Common myeloid progenitor, CD34-positive (primary cell): Measurements from ENCODE around the gene SOWAHD.

Experiments used
- CTCF ChIA-PET: fragments of 350-600 bp; sonication (Branson Sonifier 250); formaldehyde crosslinking; loops from one replicate; lab custom pipeline; 2021; ENCODE audit warnings: antibody characterized with exemption; lab: Charles Lee
- POLR2A ChIA-PET: fragments of 350-600 bp; sonication (Branson Sonifier 250); formaldehyde crosslinking; loops from one replicate; lab custom pipeline; 2021; ENCODE audit warnings: antibody characterized with exemption; lab: Charles Lee
- DNase-seq, 3 donors: peaks; one replicate each; pipeline versions ENCODE4 v3.0.0 to v3.0.0-alpha.2; 2013
- H3K27ac ChIP-seq, 2 experiments: 1 replicate in 1 of 2; 2 replicates in 1 of 2; pipeline ENCODE4 v1.7.0; 2013; ENCODE audit warnings: inconsistent platforms in 2 of 2, low read length in 2 of 2, mild to moderate bottlenecking in 2 of 2, low read depth in 1 of 2, moderate library complexity in 1 of 2; ENCODE audit not compliant: severe bottlenecking in 2 of 2, insufficient read depth in 1 of 2, poor library complexity in 1 of 2
- H3K27me3 ChIP-seq, 5 experiments: replicated peaks in 2 of 5; 1 replicate in 3 of 5; 2 replicates in 2 of 5; pipeline versions ENCODE4 v1.6.1 to v1.7.0; 2013; ENCODE audit warnings: low read length in 4 of 5, mild to moderate bottlenecking in 2 of 5, moderate library complexity in 2 of 5, inconsistent platforms in 1 of 5; ENCODE audit not compliant: insufficient read depth in 5 of 5, control insufficient read depth in 4 of 5
- H3K36me3 ChIP-seq, 4 experiments: 1 replicate in 2 of 4; 2 replicates in 2 of 4; pipeline versions ENCODE4 v1.6.1 to v1.7.0; 2013; ENCODE audit warnings: low read length in 3 of 4, control low read depth in 1 of 4, mild to moderate bottlenecking in 1 of 4; ENCODE audit not compliant: control insufficient read depth in 4 of 4, insufficient read depth in 4 of 4
- H3K4me1 ChIP-seq, 4 experiments: 1 replicate in 3 of 4; 2 replicates in 1 of 4; pipeline versions ENCODE4 v1.6.1 to v1.7.1; 2013; ENCODE audit warnings: low read length in 3 of 4, mild to moderate bottlenecking in 3 of 4, control low read depth in 1 of 4, inconsistent platforms in 1 of 4, moderate library complexity in 1 of 4; ENCODE audit not compliant: control insufficient read depth in 4 of 4, insufficient read depth in 4 of 4; ENCODE audit errors: control extremely low read depth in 1 of 4
- H3K4me3 ChIP-seq, 7 experiments: 1 replicate in 4 of 7; 2 replicates in 3 of 7; pipeline versions ENCODE4 v1.5.1 to v1.7.0; 2013; ENCODE audit warnings: mild to moderate bottlenecking in 7 of 7, low read length in 6 of 7, moderate library complexity in 6 of 7, inconsistent platforms in 2 of 7, low read depth in 2 of 7, control low read depth in 1 of 7; ENCODE audit not compliant: insufficient read depth in 4 of 7, control insufficient read depth in 1 of 7; ENCODE audit errors: extremely low read depth in 1 of 7
- H3K9me3 ChIP-seq, 5 experiments: 1 replicate in 4 of 5; 2 replicates in 1 of 5; pipeline versions ENCODE4 v1.6.1 to v1.7.1; 2013; ENCODE audit warnings: low read length in 4 of 5, mild to moderate bottlenecking in 2 of 5, inconsistent platforms in 1 of 5, low read depth in 1 of 5, moderate library complexity in 1 of 5; ENCODE audit not compliant: control insufficient read depth in 4 of 5, insufficient read depth in 2 of 5; ENCODE audit errors: control extremely low read depth in 1 of 5
- WGBS: methylation state at CpG from one replicate; pipeline ENCODE4 v1.1.5; 2013; ENCODE audit not compliant: insufficient coverage; 5-methylcytosine and 5-hydroxymethylcytosine counted together

Gene SOWAHD

DNA sequence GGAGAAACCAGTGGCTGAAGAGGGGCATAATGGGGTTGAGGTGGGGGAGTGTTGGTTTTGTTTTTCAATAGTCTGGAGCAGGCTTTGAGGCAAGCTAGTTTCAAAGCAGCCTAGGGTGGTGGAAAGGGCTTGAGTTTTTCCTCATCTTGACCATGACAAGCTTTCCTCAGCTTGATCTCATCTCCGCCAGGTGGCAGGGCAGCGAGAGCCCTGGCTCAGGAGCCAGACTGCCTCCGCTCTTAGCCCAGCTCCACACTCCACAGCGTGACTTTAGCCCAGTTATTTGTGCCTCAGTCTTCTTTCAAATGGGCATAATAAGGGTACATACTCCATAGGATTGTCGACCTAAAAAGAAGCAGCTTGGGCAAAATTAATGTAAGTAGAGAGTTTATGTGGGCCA lies 29.9 kb upstream of the SOWAHD start:
- DNase-seq = no peak
- ChIA-PET CTCF (interaction anchor here (0.6 to 2.5 kb wide), 7 partner anchors 15 to 104 kb away, joined by 3 to 12 read pairs (median 3); no protein-coding TSS in a partner anchor), POLR2A (no interaction called here)
- Histone ChIP-seq H3K4me3 (no peak overlapping the region), H3K4me1 (peaks cover 0 to 4% (median 0%) of the 10 kb centered on the region in 4 experiments), H3K36me3 (no peaks in the 10 kb centered on the region), H3K27ac (no peak overlapping the region), H3K27me3 (no peaks in the 10 kb centered on the region), H3K9me3 (no peaks in the 10 kb centered on the region)
- WGBS = 67% methylated on average over 1 of the region's 5 CpGs

DNA sequence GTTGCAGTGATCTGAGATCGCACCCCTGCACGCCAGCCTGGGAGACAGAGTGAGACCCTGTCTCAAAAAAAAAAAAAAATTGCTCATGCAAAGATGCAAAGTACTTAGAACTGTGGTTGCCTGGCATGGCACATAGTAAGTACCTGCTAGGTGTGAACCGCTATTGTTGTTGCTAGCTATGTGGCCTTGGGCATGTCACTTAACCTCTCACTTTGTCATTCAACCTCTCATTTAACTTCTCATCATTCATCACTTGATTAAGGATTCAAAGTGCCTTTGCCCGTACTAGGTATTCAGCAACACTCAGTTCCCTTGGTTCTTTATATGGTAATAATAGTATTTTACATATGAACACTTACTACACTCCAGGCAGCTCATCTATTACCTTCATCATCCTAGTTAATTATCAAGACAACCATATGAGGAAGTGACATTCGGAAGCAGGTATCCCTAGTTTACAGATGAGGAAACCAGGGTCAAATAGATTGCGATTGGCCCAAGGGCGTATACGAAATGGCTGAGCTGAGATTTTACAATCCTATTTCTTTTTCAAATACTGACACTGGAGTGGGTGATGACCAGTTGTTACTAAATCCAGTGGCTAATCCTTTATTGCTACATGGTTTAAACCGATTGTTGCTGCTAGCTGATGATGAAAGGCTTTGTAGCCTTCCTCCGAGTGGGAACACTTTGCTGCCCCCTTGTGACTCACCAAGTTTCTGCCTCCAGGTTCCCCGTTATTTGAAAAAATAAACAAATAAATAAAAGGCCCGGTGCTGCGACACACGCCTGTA lies 28.8 kb upstream of the SOWAHD start:
- WGBS = 40% methylated on average over 9 of the region's 14 CpGs
- H3K9me3 ChIP-seq = no peaks in the 10 kb centered on the region
- CTCF ChIA-PET = interaction anchor here (0.7 to 2.5 kb wide), 17 partner anchors 15 to 217 kb away, joined by 3 to 12 read pairs (median 5); partner anchors contain the start of genes SEPTIN6 and SOWAHD
- H3K36me3 ChIP-seq = no peaks in the 10 kb centered on the region
- peaks cover 0 to 5% (median 1%) of the 10 kb centered on the region in 4 experiments for H3K4me1 ChIP-seq
- POLR2A ChIA-PET = interaction anchor here (0.9 kb wide), 1 partner anchor 156 kb away, joined by 3 read pairs; no protein-coding TSS in a partner anchor
- DNase-seq = peak; percentile 59 to 82 (median 76)
- no peaks in the 10 kb centered on the region for H3K27me3 ChIP-seq
- H3K4me3 ChIP-seq = peak overlapping the region in 1 of 7 experiments; percentile 16
- no peak overlapping the region for H3K27ac ChIP-seq

DNA sequence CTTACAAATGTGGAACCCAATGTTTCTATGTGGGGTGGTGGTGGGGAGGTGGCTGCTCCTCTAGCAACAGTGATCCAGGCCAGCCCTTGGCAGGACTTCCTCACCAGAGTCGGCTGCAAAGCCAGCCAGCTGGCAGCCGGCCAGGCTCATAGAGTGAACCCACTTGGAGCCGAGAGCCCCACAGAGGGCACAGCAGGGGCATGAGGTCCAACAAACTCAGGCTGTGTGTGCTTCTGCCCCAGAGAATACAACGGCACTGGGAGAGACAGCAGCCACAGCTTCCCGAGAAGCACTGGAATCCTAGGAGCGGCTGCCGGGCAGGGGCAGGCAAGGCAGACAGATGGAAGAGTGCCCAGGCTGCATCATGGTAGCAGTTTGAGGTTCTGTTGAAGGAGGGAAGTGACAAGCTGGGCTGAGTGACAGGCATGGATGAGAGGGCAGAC lies 23.5 kb upstream of the SOWAHD start:
- H3K4me3 ChIP-seq = peak overlapping the region in 1 of 7 experiments; percentile 33
- CTCF ChIA-PET = interaction anchor here (0.7 to 3.4 kb wide), 5 partner anchors 9 to 243 kb away, joined by 3 to 12 read pairs (median 3); no protein-coding TSS in a partner anchor
- no peaks in the 10 kb centered on the region for H3K36me3 ChIP-seq
- peaks cover 0 to 10% (median 3%) of the 10 kb centered on the region in 4 experiments for H3K4me1 ChIP-seq
- 25% methylated on average over 7 of the region's 7 CpGs for WGBS
- no peak overlapping the region for H3K27ac ChIP-seq
- POLR2A ChIA-PET = interaction anchor here (0.6 kb wide), 1 partner anchor 153 kb away, joined by 3 read pairs; no protein-coding TSS in a partner anchor
- peak; percentile 32 to 77 (median 74) for DNase-seq
- H3K9me3 ChIP-seq = no peaks in the 10 kb centered on the region
- no peaks in the 10 kb centered on the region for H3K27me3 ChIP-seq

DNA sequence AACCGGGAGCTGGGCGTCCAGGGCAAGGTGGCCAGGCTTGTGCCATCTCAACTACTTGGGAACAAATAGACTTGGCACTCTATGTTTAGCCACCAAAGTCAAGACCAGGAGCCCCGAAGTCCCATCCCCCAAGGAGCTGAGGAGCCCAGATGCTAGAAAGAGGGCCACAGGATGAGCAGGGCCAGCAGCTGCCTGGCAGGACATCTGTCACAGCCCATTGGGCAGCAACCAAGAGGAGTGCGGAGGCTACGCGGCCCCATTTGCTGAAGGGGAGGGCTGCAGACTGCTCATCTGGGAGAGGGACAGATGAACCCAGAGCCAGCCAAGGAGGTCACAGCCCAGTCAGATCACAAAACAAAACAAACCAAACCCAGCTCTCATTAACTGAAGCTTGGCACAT lies 22.9 kb upstream of the SOWAHD start:
- Histone ChIP-seq H3K27ac (no peak overlapping the region), H3K4me3 (no peak overlapping the region), H3K27me3 (no peaks in the 10 kb centered on the region), H3K4me1 (peaks cover 0 to 10% (median 3%) of the 10 kb centered on the region in 4 experiments), H3K9me3 (no peaks in the 10 kb centered on the region), H3K36me3 (no peaks in the 10 kb centered on the region)
- DNase-seq = no peak
- CTCF ChIA-PET = interaction anchor here (0.6 to 3.4 kb wide), 4 partner anchors 9 to 244 kb away, joined by 3 to 12 read pairs (median 4); no protein-coding TSS in a partner anchor
- POLR2A ChIA-PET = no interaction called here
- 92% methylated on average over 6 of the region's 6 CpGs for WGBS

DNA sequence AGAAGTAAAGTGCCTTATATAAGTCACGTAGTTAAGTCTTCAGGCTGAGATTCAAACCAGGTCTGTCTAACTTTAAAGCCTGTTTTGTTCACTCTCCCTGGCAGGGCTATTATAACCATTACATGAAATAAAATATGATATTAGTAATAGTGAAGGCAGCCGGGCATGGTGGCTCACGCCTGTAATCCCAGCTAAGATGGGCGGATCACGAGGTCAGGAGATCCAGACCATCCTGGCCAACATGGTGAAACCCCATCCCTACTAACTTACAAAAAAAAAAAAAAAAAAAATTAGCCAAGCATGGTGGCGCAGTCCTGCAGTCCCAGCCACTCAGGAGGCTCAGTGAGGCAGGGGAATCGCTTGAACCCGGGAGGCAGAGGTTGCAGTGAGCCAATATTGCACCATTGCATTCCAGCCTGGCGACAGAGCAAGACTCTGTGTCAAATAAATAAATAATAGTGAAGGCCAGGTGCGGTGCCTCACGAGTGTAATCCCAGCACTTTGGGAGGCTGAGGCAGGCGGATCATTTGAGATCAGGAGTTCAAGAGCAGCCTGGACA lies 22.1 kb upstream of the SOWAHD start:
- no peaks in the 10 kb centered on the region for H3K9me3 ChIP-seq
- no peaks in the 10 kb centered on the region for H3K27me3 ChIP-seq
- 86% methylated on average over 5 of the region's 12 CpGs for WGBS
- H3K36me3 ChIP-seq = no peaks in the 10 kb centered on the region
- ChIA-PET CTCF (interaction anchor here (0.6 to 3.4 kb wide), 3 partner anchors 8 to 44 kb away, joined by 3 to 12 read pairs (median 5); no protein-coding TSS in a partner anchor), POLR2A (no interaction called here)
- H3K4me3 ChIP-seq = no peak overlapping the region
- DNase-seq = no peak
- no peak overlapping the region for H3K27ac ChIP-seq
- peaks cover 0 to 10% (median 3%) of the 10 kb centered on the region in 4 experiments for H3K4me1 ChIP-seq

DNA sequence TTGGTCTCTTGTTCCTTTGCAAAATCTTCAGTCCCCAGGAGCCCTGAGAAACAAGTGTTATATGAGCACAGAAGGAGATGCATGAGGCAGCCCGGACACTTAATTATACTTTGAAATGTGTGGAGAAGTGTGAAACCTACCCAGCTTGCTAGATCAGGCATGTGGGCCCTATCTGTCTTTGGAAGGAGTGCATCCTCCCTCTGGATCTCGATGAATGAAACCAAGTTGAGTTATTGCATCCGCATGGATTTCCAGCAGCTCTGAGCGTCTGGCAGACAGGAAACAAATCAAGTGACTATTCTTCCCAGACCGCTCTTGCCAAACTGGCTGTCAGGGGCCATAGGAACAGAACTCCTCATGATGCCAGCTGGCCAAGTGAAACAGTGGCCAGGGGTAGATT lies 19.6 kb upstream of the SOWAHD start:
- 88% methylated on average over 5 of the region's 5 CpGs for WGBS
- CTCF ChIA-PET = interaction anchor here (1.1 kb wide), 1 partner anchor 45 kb away, joined by 6 read pairs; no protein-coding TSS in a partner anchor

More for the DNA sequence above, 19.6 kb upstream of the SOWAHD start:
- Histone ChIP-seq H3K9me3 (no peaks in the 10 kb centered on the region), H3K27ac (no peak overlapping the region), H3K4me1 (peaks cover 0 to 10% (median 3%) of the 10 kb centered on the region in 4 experiments), H3K36me3 (no peaks in the 10 kb centered on the region), H3K27me3 (no peaks in the 10 kb centered on the region), H3K4me3 (no peak overlapping the region)
- DNase-seq = no peak
- POLR2A ChIA-PET = no interaction called here
